ENCODE data around the gene EEF1A1. TPM values are rescaled to one million over a fixed set of nuclear protein-coding genes. Genes with fewer than 3 reads are reported as not detected.
"Not testable (repeated sequence)": the region's sequence is repeated elsewhere in the genome, so short reads cannot be mapped to it uniquely, and the experiment has no call there.

The EEF1A1 gene
- polyA plus RNA-seq, 1 experiment, result 20,981 TPM

DNA sequence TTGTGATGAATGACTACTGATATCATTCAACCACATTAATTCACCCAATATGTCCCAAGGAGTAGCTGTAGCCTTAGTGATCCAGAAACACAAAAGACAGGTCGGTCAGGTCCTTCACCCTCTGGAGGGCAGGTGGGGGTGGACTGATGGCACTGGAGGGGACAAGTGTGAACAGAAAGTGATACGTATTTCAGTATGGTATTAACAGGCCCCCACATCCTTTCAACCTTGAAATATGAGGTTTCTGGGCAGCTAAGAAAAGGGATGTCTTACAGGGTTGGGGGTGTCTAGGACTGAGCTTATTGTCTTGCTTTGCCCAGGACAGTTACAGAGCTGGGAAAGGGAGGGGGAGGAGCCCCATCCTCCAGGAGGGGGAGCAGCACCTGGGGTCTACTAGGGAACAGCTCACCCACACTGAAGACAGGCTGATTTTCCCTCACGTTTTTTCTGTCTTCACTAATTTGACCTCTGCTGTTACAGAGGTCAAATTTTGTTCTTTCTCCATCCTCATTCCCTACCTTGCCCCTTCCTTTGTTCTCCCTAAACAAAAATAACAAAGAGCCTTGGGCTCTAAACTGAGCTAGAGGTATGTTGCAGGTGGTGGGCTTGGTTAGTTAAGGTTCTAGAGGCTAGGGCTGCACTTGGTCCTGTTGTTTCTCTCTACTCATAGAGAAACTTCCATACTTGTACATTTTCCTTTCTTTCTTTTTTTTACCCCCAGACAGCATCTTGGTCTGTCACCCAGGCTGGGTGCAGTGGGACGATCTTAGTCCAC is 38.0 kb upstream of the EEF1A1 start:
- H3K36me3 ChIP-seq (ENCODE audit: control insufficient read depth, insufficient read depth, low read length), result no peaks in the 10 kb centered on the region
- ChIA-PET CTCF (interaction anchor here (0.6 to 1.5 kb wide), 4 partner anchors 10 to 94 kb away, joined by 3 to 4 read pairs (median 3); no protein-coding TSS in a partner anchor), POLR2A (no interaction called here)
- H3K27me3 ChIP-seq (ENCODE audit: control insufficient read depth, insufficient read depth, low read length), result no peaks in the 10 kb centered on the region
- DNase-seq (ENCODE audit: low read depth), result no peak
- TF ChIP-seq, protein P1, sequence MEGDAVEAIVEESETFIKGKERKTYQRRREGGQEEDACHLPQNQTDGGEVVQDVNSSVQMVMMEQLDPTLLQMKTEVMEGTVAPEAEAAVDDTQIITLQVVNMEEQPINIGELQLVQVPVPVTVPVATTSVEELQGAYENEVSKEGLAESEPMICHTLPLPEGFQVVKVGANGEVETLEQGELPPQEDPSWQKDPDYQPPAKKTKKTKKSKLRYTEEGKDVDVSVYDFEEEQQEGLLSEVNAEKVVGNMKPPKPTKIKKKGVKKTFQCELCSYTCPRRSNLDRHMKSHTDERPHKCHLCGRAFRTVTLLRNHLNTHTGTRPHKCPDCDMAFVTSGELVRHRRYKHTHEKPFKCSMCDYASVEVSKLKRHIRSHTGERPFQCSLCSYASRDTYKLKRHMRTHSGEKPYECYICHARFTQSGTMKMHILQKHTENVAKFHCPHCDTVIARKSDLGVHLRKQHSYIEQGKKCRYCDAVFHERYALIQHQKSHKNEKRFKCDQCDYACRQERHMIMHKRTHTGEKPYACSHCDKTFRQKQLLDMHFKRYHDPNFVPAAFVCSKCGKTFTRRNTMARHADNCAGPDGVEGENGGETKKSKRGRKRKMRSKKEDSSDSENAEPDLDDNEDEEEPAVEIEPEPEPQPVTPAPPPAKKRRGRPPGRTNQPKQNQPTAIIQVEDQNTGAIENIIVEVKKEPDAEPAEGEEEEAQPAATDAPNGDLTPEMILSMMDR (IDR thresholded peaks at IDR 0.05; ENCODE audit: insufficient read depth, low read depth, low read length), result no peak
- no peak overlapping the region for H3K4me3 ChIP-seq (ENCODE audit: low read depth, low read length)

DNA sequence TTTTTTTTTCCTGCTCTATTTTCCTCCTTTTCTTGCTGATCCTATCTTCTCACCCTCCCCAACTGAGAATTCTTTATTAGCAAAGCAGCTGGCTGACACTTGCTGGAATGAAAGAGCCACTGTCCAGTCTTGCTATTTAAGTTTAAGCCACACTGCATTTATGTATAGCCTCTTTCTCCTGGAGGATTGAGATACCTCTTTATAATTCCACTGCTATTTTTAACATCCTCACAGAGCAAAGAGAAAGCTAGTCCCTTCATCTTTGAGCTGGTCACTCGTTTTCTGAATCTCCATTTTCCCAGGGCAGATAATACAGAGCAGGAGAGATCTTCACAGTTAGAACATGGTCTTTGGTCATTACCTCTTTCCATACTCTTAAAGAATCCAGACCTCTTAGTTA is 36.0 kb upstream of the EEF1A1 start:
- TF ChIP-seq, protein P1 (IDR thresholded peaks at IDR 0.05; ENCODE audit: insufficient read depth, low read depth, low read length), result no peak
- H3K4me3 ChIP-seq (ENCODE audit: low read depth, low read length), result no peak overlapping the region
- H3K27me3 ChIP-seq (ENCODE audit: control insufficient read depth, insufficient read depth, low read length), result no peaks in the 10 kb centered on the region
- no peak for DNase-seq (ENCODE audit: low read depth)
- ChIA-PET POLR2A (no interaction called here), CTCF (no interaction called here)
- H3K36me3 ChIP-seq (ENCODE audit: control insufficient read depth, insufficient read depth, low read length), result no peaks in the 10 kb centered on the region

DNA sequence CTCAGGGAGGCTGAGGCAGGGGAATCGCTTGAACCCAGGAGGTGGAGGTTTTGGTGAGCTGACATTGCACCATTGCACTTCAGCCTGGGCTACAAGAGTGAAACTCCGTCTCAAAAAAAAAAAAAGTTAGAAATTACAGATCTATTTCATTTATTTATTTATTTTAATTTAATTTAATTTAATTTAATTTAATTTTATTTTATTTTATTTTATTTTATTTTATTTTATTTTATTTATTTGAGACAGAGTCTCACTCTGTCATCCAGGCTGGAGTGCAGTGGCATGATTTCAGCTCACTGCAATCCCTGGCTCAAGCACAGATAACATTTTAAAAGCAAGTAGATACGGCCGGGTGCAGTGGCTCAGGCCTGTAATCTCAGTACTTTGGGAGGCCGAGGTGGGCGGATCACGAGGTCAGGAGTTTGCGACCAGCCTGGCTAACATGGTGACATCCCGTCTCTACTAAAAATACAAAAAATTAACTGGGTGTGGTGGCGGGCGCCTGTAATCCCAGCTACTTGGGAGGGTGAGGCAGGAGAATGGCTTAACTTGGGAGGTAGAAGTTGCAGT is 34.6 kb upstream of the EEF1A1 start:
- H3K4me3 ChIP-seq (ENCODE audit: low read depth, low read length); POLR2A ChIA-PET; H3K27me3 ChIP-seq (ENCODE audit: control insufficient read depth, insufficient read depth, low read length); DNase-seq (ENCODE audit: low read depth); H3K36me3 ChIP-seq (ENCODE audit: control insufficient read depth, insufficient read depth, low read length): not testable (repeated sequence)
- CTCF ChIA-PET, result interaction anchor here (1.0 kb wide), 1 partner anchor 97 kb away, joined by 3 read pairs; no protein-coding TSS in a partner anchor

DNA sequence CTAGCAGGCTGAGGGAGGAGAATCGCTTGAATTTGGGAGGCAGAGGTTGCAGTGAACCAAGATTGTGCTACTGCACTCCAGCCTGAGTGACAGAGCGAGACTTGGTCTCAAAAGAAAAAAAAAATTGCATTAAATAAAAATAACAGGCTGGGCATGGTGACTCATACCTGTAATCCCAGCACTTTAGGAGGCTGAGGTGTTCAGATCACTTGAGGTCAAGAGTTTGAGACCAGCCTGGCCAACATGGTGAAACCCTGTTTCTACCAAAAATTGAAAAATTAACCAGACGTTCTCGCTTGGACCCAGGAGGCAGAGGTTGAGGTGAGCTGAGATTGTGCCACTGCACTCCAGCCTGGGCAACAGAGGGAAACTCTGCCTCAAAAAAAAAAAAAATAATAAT is 30.3 kb upstream of the EEF1A1 start:
- POLR2A ChIA-PET, result interaction anchor here (0.6 kb wide), 1 partner anchor 34 kb away, joined by 3 read pairs; no protein-coding TSS in a partner anchor

DNA sequence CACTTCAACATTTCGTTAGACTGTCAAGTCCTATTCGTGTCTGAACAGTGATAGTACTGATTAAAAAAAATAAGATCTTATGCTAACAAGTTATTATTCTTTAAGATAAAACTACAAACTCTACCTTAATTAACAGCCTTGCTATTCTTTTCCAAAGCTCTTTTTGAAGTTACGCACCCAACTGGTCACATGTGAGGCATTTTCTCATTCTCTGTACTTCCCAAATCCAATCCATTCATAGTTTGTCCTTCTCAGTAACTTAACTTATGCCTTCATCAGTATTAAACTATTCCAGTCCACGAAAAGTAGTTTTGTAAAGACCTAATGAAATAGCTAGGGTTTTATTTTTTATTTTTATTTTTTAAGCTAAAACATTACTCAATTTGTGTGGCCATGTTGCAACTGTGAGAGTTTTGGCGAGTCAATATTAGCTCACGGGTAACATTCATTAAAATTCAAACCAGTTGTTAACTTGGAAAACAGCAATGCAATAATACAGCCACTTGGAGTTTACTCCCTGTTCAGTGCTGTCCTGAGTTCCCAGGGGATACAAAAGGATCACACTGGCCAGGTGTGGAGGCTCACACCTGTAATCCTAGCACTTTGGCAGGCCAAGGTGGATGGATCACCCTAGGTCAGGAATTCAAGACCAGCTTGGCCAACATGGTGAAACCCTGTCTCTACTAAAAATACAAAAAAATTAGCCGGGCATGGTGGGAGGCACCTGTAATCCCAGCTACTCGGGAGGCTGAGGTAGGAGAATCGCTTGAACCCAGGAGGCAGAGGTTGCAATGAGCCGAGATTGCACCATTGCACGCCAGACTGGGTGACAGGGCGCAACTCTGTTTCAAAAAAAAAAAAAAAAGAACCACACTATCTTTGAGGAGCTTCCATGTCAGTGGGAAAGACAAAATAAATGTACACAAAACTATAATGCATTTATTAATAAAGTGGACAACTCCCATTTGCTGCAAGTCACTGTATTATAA is 27.9 kb upstream of the EEF1A1 start:
- H3K27me3 ChIP-seq (ENCODE audit: control insufficient read depth, insufficient read depth, low read length), result no peaks in the 10 kb centered on the region
- no peak for DNase-seq (ENCODE audit: low read depth)
- POLR2A ChIA-PET, result no interaction called here
- CTCF ChIA-PET, result interaction anchor here (0.6 to 1.4 kb wide), 5 partner anchors 10 to 72 kb away, joined by 3 to 5 read pairs (median 4); partner anchors contain the start of gene EEF1A1
- no peaks in the 10 kb centered on the region for H3K36me3 ChIP-seq (ENCODE audit: control insufficient read depth, insufficient read depth, low read length)
- no peak overlapping the region for H3K4me3 ChIP-seq (ENCODE audit: low read depth, low read length)
- TF ChIP-seq, protein P1 (IDR thresholded peaks at IDR 0.05; ENCODE audit: insufficient read depth, low read depth, low read length), result no peak

More for the DNA sequence above, 30.3 kb upstream of the EEF1A1 start:
- H3K36me3 ChIP-seq (ENCODE audit: control insufficient read depth, insufficient read depth, low read length); DNase-seq (ENCODE audit: low read depth); H3K4me3 ChIP-seq (ENCODE audit: low read depth, low read length); H3K27me3 ChIP-seq (ENCODE audit: control insufficient read depth, insufficient read depth, low read length); CTCF ChIA-PET: not testable (repeated sequence)
